Activated T-helper 2 cell treated with anti-CD3 and anti-CD28 coated beads, Interferon-gamma antibody, Interleukin-2, Interleukin-4, amounts not matched to agents 10 μg/mL and 5 μg/mL and 100 μg/mL, durations not matched to agents 14 hours and 24 hours and 36 hours (primary cell): ENCODE measurements around the gene ZNF511. TPM values are rescaled to one million over a fixed set of nuclear protein-coding genes. Genes with fewer than 3 reads are reported as not detected.

Source experiments
- DNase-seq: peaks from one replicate; pipeline ENCODE4 v3.0.0; 2021; ENCODE audit warnings: low spot score
- H3K27ac Mint-ChIP-seq: one replicate; pipeline ENCODE4 v1.8.0; 2021; ENCODE audit warnings: mixed read lengths
- H3K27me3 Mint-ChIP-seq: one replicate; pipeline ENCODE4 v1.8.0; 2021; ENCODE audit warnings: low read depth, mixed read lengths
- H3K36me3 Mint-ChIP-seq: one replicate; pipeline ENCODE4 v1.8.0; 2021; ENCODE audit warnings: low read depth, mixed read lengths
- H3K4me1 Mint-ChIP-seq: one replicate; pipeline ENCODE4 v1.8.0; 2021; ENCODE audit warnings: low read depth, mixed read lengths
- H3K4me3 Mint-ChIP-seq: one replicate; pipeline ENCODE4 v1.8.0; 2021; ENCODE audit warnings: low read depth, mild to moderate bottlenecking, moderate library complexity, mixed read lengths
- H3K9me3 Mint-ChIP-seq: one replicate; pipeline ENCODE4 v1.8.0; 2021; ENCODE audit warnings: mixed read lengths
- intact Hi-C: fragments of 100-400 bp; cut with micrococcal nuclease; formaldehyde crosslinking; loops from one replicate; pipeline ENCODE4 v1.15.1; 2023
- total RNA-seq: library from RNA; stranded (reverse); gene quantifications from 2 replicates; pipeline ENCODE4 v1.2.3, GENCODE V29; 2022

The ZNF511 gene
- total RNA-seq, 1 donor from 2014 or later = 89.7 TPM

DNA sequence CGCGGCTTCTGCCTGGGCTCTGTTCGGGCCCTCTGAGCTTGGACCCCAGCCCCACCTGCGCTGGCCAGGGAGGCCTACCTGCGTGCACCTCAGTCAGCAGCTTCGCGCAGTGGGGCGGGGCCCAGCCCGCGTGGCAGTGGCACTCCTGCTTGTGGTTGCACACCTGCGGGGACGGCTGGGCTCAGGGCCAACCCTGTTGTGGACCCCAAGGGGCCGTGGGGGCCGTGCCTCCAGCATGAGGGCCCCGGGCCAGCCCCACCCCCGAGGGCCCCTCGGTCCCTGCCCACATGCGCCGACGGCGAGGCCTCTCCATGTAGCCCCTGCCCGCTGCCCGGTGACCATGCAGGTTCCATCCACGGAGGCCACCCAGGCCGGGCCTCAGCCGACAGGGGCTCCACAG lies 39.3 kb upstream of the ZNF511 start:
- no peak overlapping the region for H3K27ac Mint-ChIP-seq
- no peaks in the 10 kb centered on the region for H3K9me3 Mint-ChIP-seq
- peaks cover 13% of the 10 kb centered on the region for H3K4me1 Mint-ChIP-seq
- H3K27me3 Mint-ChIP-seq = no peaks in the 10 kb centered on the region
- H3K36me3 Mint-ChIP-seq = peaks cover 31% of the 10 kb centered on the region
- no peak for DNase-seq
- no peak overlapping the region for H3K4me3 Mint-ChIP-seq
- intact Hi-C loops = no loop called here

DNA sequence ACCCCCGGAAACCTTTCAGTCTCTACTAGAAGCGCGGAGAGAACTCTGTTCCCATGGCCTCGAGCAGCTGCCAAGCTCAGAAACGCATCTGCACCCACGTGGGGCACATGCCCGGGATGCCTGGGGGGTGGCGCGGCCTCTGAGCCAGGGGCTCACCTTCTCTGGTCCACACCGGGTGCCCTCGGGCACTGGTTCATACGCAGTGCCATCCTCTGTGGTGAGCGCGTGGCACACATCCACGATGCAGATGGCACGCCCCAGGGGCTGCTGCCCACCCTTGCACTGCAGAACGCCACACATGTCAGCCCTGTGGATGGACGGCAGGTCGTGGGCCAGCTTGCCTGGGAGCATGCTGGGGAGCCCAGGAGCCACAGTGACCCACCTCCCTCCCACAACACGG lies 38.5 kb upstream of the ZNF511 start:
- no peaks in the 10 kb centered on the region for H3K27me3 Mint-ChIP-seq
- DNase-seq = no peak
- intact Hi-C loops = no loop called here
- no peak overlapping the region for H3K27ac Mint-ChIP-seq
- peaks cover 11% of the 10 kb centered on the region for H3K4me1 Mint-ChIP-seq
- no peak overlapping the region for H3K4me3 Mint-ChIP-seq
- H3K36me3 Mint-ChIP-seq = peaks cover 34% of the 10 kb centered on the region
- H3K9me3 Mint-ChIP-seq = no peaks in the 10 kb centered on the region

DNA sequence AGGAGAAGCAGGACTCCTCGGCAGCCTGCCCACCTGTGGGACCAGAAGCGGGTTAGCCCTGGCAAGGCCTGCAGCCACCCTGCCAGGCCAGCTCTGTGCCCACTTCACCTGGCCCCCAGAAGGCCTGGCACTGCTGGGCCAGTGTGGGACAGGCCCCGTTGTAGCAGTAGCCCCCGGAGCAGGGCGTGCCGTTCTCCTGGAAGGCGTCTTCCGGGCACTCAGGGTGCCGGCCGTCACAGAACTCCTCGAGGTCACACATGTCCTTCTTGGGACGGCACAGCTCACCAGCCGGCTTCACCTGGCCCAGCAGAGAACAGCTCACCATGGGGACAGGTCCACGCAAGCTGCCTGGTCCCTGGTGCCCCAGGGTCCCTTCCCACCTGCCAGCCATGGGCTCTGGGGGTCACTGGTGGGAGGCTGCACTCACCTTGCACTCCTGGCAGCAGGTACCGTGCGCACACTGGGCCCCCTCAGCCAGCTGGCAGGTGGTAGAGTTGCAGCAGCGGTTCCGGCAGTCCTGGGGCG lies 37.9 kb upstream of the ZNF511 start:
- no peak for DNase-seq
- no peak overlapping the region for H3K4me3 Mint-ChIP-seq
- no peaks in the 10 kb centered on the region for H3K27me3 Mint-ChIP-seq
- H3K36me3 Mint-ChIP-seq = peaks cover 32% of the 10 kb centered on the region
- no peak overlapping the region for H3K27ac Mint-ChIP-seq
- no peaks in the 10 kb centered on the region for H3K9me3 Mint-ChIP-seq
- peaks cover 5% of the 10 kb centered on the region for H3K4me1 Mint-ChIP-seq
- intact Hi-C loops = no loop called here

DNA sequence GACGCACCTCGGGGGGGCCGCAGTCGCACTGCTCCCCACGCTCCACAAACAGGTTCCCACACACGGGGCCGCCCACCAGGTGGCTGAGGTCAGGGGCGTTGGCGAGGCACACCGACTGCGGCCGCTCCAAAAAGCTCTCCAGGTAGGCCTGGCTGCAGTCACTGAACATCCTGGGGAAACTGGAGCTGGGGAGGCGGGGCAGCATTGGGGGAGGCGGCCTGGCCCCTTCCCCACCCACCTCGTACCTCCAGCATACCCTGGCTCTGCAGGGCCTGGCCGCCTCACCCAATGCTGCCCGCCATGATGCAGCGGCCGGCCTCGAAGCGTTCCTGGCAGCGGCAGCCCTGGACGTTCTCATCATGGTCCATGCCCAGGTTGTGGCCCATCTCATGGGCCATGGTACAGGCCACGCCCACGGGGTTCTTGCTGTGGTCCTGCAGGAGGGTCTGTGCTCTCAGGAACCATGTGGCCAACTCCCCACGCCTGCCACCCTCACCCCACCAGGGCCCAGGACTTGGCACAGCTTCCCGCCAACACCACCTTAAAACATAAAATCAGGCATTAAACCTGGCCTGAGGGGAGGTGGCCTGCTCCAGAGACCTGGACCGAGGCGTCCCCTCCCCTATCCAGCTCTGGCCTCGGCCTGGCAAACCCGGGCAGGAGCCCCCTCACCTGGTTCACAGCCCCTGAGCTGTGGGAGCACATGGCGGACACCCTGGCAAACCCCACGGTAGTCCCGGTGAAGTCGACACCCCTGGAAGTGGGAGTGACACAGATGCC lies 37.0 kb upstream of the ZNF511 start:
- Mint-ChIP-seq H3K4me3 (no peak overlapping the region), H3K27me3 (no peaks in the 10 kb centered on the region), H3K36me3 (peaks cover 31% of the 10 kb centered on the region), H3K9me3 (no peaks in the 10 kb centered on the region), H3K27ac (no peak overlapping the region), H3K4me1 (peaks cover 3% of the 10 kb centered on the region)
- no peak for DNase-seq
- intact Hi-C loops = no loop called here

DNA sequence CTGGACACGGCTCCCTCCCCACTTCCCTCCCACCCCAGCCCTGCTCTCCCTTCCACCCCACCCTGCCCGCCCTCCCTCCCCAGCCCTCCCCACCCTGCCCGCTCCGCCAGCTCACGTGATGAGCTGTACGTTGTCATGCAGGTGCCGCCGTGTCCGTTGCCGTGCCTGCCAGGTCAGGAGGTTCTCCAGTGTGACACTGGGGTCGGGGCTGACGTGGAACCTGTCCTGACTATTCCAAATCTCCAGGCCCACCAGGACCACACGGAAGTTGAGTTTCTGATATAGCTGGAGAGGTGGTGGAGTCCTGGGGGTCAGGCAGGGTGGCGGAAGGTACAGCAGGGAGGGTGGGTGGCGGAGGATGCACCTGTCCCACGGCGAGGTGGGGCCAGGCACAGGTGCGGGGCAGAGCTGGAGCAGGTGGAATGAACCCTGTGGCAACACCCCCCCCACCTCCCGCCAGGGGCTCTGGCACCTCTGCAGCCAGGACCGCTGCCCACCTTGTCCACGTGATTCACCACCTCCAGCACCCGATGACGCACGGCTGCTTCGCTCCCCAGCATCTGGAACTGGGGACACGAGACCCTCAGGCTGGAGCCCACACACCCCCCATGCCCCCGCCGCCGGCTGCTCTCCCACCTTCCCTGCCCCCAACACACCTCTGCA lies 36.3 kb upstream of the ZNF511 start:
- Mint-ChIP-seq H3K27ac (no peak overlapping the region), H3K27me3 (no peaks in the 10 kb centered on the region), H3K4me1 (peaks cover 3% of the 10 kb centered on the region), H3K9me3 (no peaks in the 10 kb centered on the region), H3K36me3 (peaks cover 31% of the 10 kb centered on the region), H3K4me3 (no peak overlapping the region)
- no peak for DNase-seq
- intact Hi-C loops = no loop called here

DNA sequence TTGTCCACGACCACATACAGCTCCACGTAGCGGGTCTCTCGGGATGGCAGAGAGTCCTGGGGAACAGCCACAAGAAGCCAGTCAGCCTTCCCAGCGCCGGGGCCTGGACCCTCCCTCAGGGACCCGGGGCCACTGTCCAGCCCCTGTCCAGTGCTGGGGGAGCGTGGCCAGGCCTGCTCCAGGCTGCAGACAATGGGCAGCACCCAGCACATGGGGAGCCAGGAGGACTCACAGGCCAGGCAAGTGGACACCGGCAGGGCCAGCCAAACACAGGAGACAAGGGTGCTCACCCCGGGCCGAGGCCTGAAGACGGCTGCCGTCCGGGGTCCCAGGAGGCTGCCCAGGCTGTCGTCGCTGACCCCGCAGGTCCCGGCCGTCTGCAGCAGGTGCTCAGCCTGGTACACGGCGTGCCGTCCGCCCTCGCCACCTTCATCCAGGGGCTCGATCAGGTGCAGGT lies 35.7 kb upstream of the ZNF511 start:
- DNase-seq = no peak
- intact Hi-C loops = no loop called here
- Mint-ChIP-seq H3K36me3 (peaks cover 31% of the 10 kb centered on the region), H3K27ac (no peak overlapping the region), H3K27me3 (no peaks in the 10 kb centered on the region), H3K4me3 (no peak overlapping the region), H3K9me3 (no peaks in the 10 kb centered on the region), H3K4me1 (peaks cover 6% of the 10 kb centered on the region)

DNA sequence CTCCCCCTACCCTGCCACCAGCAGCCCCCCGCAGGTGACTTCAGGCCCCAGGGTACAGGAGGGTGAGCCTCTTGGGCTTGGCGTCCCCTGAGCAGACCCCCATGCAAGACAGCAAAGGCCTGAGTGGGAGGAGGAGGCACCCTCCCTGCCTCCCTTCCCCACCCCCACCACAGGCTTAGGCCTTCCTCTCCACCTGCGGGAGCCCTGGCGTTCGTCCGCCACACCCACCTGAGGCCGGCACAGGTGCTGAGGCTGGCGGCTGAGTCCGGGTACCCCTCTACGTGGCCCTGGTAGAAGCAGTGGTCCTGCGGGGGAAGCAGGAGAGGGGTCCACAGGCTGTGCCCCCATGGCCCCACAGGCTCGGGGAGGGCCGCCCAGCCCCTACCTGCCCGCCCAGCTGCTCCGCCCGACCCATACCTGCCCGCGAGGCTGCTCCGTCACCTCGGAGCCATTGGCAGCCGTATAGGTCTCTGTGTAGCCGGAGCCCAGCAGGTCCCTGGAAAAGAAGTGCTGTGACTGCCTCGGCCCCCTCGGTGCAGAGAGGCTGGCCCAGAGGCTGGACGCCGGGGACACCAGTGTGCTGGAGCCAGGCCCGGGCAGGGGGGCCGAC lies 35.1 kb upstream of the ZNF511 start:
- Mint-ChIP-seq H3K27me3 (no peaks in the 10 kb centered on the region), H3K9me3 (no peaks in the 10 kb centered on the region), H3K36me3 (peaks cover 31% of the 10 kb centered on the region), H3K4me1 (peaks cover 13% of the 10 kb centered on the region), H3K4me3 (no peak overlapping the region), H3K27ac (no peak overlapping the region)
- no peak for DNase-seq
- intact Hi-C loops = no loop called here

DNA sequence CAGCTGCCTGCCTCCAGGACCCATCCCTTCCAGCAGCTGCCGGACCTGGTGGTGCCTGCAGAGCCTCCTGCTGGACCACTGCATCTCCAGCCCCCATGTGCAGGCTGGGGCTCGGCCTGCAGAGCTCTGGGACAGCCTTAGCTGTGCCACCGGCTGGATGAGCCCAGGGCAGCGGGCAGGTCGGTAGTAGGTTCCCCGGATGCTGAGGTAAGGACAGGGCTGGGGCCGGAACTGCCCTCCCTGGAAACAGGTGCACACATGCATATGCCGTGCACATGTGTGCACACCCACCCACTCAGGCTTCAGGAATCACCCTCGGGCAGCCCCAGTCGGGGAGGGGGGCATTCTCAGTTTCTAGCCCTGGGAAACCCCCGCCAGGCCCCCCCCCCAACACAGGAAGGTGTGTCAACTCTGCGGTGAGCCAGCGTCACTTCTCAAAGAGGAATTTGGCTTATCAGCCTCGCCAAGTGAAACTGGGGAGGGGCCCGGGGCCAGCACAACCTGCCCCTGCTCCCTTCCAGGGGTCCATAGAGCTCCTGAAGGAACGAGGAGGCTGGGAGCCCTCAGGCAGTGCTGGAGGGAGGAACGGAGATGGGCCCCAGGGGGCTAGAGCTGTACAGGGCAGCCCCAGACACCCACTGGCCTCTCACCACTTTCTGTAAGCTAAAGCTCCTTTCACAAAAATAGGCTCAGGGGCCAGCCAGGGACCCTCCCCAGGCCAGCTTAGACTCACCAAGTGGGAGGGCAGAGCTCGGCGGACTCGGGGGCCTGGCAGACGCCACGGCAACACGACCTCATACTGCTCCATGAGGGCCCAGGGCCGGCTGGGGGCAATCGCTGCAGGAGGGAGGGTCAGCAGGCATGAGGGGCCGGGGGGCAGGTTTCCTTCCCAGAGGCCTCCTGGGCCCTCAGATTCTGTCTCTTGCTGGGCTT lies 33.7 kb upstream of the ZNF511 start:
- peak; percentile 70 for DNase-seq
- Mint-ChIP-seq H3K27me3 (no peaks in the 10 kb centered on the region), H3K27ac (peak overlapping the region; percentile 84), H3K36me3 (peaks cover 42% of the 10 kb centered on the region), H3K4me3 (peak overlapping the region; percentile 91), H3K9me3 (no peaks in the 10 kb centered on the region), H3K4me1 (peaks cover 18% of the 10 kb centered on the region)
- intact Hi-C loops = loop anchor here (1.0 kb wide), 3 partner anchors 14 to 131 kb away; partner anchors contain the start of genes TUBGCP2 and ZNF511

DNA sequence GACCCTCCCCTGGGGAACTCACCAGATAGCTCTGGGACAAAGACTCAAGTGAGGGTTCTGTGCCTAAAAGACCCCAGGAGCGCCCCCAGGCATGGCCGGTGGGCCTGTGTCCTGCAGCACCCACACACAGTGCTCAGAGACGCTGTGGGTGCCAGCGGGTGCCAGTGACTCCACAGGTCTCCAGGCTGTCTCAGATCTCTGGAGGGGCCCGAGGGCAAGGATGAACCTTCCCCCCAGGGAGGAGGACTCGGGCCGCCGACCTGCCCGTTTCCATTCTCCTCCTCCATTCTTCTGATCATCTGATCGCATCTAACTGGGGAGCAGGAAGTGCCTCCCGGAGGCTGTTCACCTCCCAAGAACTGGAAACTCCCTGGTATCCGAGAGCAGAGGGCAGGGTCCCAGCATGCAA lies 33.0 kb upstream of the ZNF511 start:
- H3K36me3 Mint-ChIP-seq = peaks cover 37% of the 10 kb centered on the region
- no peaks in the 10 kb centered on the region for H3K27me3 Mint-ChIP-seq
- H3K27ac Mint-ChIP-seq = peak overlapping the region; percentile 84
- H3K4me3 Mint-ChIP-seq = peak overlapping the region; percentile 91
- intact Hi-C loops = loop anchor here (1.0 kb wide), 4 partner anchors 14 to 131 kb away; partner anchors contain the start of genes TUBGCP2 and ZNF511
- no peaks in the 10 kb centered on the region for H3K9me3 Mint-ChIP-seq
- peaks cover 18% of the 10 kb centered on the region for H3K4me1 Mint-ChIP-seq
- DNase-seq = peak; percentile 33

DNA sequence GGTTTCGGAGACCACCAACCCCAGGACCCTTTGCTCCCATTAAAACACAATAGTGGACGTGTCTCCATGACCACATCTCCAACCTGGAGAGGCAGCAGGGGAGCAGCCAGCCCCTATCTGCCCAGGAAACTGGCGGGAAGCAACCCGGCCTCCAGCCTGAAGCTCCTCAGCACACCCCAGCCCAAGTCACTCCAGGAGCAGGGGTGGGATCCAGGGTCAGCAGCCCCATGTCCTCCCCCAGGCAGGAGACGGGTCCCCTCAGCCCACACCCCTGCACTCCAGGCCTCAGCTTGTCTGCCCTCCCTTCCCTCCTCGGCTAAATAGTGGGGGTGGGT lies 32.6 kb upstream of the ZNF511 start:
- intact Hi-C loops = loop anchor here (1.0 kb wide), 1 partner anchor 113 kb away; no protein-coding TSS in a partner anchor
- Mint-ChIP-seq H3K4me1 (peaks cover 18% of the 10 kb centered on the region), H3K36me3 (peaks cover 36% of the 10 kb centered on the region), H3K9me3 (no peaks in the 10 kb centered on the region), H3K27me3 (no peaks in the 10 kb centered on the region), H3K27ac (peak overlapping the region; percentile 84), H3K4me3 (peak overlapping the region; percentile 91)
- DNase-seq = no peak

DNA sequence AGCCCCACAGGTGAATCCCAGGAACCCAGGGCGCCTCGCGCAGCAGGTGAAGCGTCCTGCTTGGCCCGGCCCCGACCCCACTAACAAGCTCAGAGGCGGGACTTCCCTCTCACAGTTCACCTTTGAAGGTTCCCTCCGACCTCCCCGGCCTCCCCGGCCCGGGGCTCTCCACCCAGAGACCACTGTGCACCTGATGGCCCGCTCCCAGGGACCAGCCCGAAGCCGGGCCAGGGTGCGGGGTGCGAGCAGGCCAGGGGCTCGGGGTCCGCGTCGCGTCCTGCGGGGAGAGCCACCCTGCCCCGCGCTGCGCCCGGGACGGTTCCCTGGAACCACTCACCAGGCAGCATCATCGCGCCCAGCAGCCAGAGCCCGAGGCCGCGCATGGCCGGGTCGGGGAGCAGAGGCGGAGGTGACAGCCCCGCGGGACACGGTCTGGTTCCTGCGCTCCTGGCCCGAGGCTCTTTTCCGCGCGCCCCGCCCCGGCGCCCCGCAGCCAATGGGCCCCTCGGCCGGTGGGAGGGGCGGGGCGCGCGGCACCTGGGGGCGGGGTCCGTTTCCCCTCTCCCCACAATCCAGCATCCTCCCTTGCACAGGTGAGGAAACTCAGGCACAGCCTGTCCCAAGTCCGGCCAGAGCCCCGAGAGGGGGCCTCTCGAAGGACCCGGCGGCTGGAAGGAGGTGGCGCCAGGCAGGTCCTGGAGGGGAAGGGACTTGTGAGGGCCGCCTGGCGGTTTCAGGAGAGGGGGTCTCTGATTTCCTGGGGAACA lies 32.1 kb upstream of the ZNF511 start, which contains the start of gene ADAM8:
ADAM8 (minus strand) TSS at position 434 of the 767 bp plus-strand sequence; CDS start at position 383, 51 bp downstream.
- intact Hi-C loops = loop anchor here (1.0 kb wide), 1 partner anchor 113 kb away; no protein-coding TSS in a partner anchor
- H3K27ac Mint-ChIP-seq = peak within 1 kb of the TSS; percentile 84
- H3K9me3 Mint-ChIP-seq = no peaks in the 10 kb centered on the region
- peak; percentile 66 for DNase-seq
- H3K27me3 Mint-ChIP-seq = no peaks in the 10 kb centered on the region
- H3K4me1 Mint-ChIP-seq = peaks cover 18% of the 10 kb centered on the region
- peaks cover 36% of the 10 kb centered on the region for H3K36me3 Mint-ChIP-seq
- H3K4me3 Mint-ChIP-seq = peak within 1 kb of the TSS; percentile 91
